ENCODE measurements around the gene POLR1G. TPM values are rescaled to one million over a fixed set of nuclear protein-coding genes. Genes with fewer than 3 reads are reported as not detected.

The POLR1G gene
- total RNA-seq, 4 donors from 2014 or later, result 0.88 to 10.7 (median 2.5) TPM

- TF ChIP-seq CTCF (IDR thresholded peaks at IDR 0.05) (no peak), POLR2A (IDR thresholded peaks at IDR 0.05) (no peak)
- H3K36me3 ChIP-seq, result peaks cover 0 to 12% (median 0%) of the 10 kb centered on the region in 3 donors
- no peak overlapping the region for H3K4me3 ChIP-seq
Measured at GRCh38 chr19:45362291-45362690, 44.2 kb upstream of the POLR1G start.

GRCh38 chr19:45363861-45364459, 42.5 kb upstream of the POLR1G start:
- H3K9me3 ChIP-seq, result no peaks in the 10 kb centered on the region
- no peaks in the 10 kb centered on the region for H3K27me3 ChIP-seq
- no peak overlapping the region for H3K4me3 ChIP-seq
- no peaks in the 10 kb centered on the region for H3K4me1 ChIP-seq
- H3K36me3 ChIP-seq, result peaks cover 0 to 12% (median 0%) of the 10 kb centered on the region in 3 donors
- TF ChIP-seq POLR2A (IDR thresholded peaks at IDR 0.05), result no peak
- TF ChIP-seq CTCF (IDR thresholded peaks at IDR 0.05), result no peak
- no peak overlapping the region for H3K27ac ChIP-seq
- DNase-seq, result no peak

More at GRCh38 chr19:45362291-45362690, 44.2 kb upstream of the POLR1G start:
- no peak for DNase-seq
- no peaks in the 10 kb centered on the region for H3K27me3 ChIP-seq
- H3K9me3 ChIP-seq, result no peaks in the 10 kb centered on the region
- no peaks in the 10 kb centered on the region for H3K4me1 ChIP-seq
- H3K27ac ChIP-seq, result no peak overlapping the region

GRCh38 chr19:45364696-45365095, 41.7 kb upstream of the POLR1G start:
- H3K27ac ChIP-seq, result no peak overlapping the region
- no peaks in the 10 kb centered on the region for H3K27me3 ChIP-seq
- TF ChIP-seq POLR2A (IDR thresholded peaks at IDR 0.05) (no peak), CTCF (IDR thresholded peaks at IDR 0.05) (no peak)
- H3K9me3 ChIP-seq, result no peaks in the 10 kb centered on the region
- no peak for DNase-seq
- peaks cover 0 to 3% (median 0%) of the 10 kb centered on the region in 4 donors for H3K4me1 ChIP-seq
- H3K36me3 ChIP-seq, result peaks cover 0 to 12% (median 0%) of the 10 kb centered on the region in 3 donors
- H3K4me3 ChIP-seq, result no peak overlapping the region

- H3K4me3 ChIP-seq, result no peak overlapping the region
- H3K36me3 ChIP-seq, result peaks cover 0 to 6% (median 0%) of the 10 kb centered on the region in 3 donors
- DNase-seq, result no peak
- TF ChIP-seq POLR2A (IDR thresholded peaks at IDR 0.05), result no peak
- TF ChIP-seq CTCF (IDR thresholded peaks at IDR 0.05), result no peak
- peaks cover 0 to 12% (median 0%) of the 10 kb centered on the region in 4 donors for H3K4me1 ChIP-seq
- no peak overlapping the region for H3K27ac ChIP-seq
- no peaks in the 10 kb centered on the region for H3K9me3 ChIP-seq
- H3K27me3 ChIP-seq, result no peaks in the 10 kb centered on the region
Measured at GRCh38 chr19:45368127-45368526, 38.3 kb upstream of the POLR1G start.

GRCh38 chr19:45368737-45369340, 37.6 kb upstream of the POLR1G start:
- H3K9me3 ChIP-seq, result no peaks in the 10 kb centered on the region
- no peak overlapping the region for H3K27ac ChIP-seq
- DNase-seq, result no peak
- no peak for TF ChIP-seq CTCF (IDR thresholded peaks at IDR 0.05)
- TF ChIP-seq POLR2A (IDR thresholded peaks at IDR 0.05), result no peak
- no peaks in the 10 kb centered on the region for H3K27me3 ChIP-seq
- H3K4me1 ChIP-seq, result peaks cover 0 to 12% (median 0%) of the 10 kb centered on the region in 4 donors
- no peak overlapping the region for H3K4me3 ChIP-seq
- peaks cover 0 to 2% (median 0%) of the 10 kb centered on the region in 3 donors for H3K36me3 ChIP-seq

All from Peyer's patch (tissue), 4 donors.